ENCODE results near the gene C11orf58.

C11orf58 gene

DNA sequence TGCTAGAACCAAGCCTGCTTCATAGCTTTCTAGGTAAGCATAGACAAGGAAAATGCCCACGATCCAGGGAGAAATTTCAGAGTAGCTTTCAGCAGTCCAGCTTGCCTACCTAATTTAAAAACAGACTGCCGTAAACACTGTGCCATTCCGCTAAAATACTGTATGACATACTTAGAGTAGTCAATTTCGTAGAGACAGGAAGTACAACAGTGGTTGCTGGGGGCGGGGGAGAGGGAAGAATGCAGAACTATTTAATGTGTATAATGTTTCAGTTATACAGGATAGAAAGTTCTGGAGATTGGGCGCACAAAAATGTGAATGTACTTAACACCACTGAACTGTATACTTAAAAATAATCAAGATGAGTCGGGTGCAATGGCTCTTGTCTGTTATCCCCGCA is 56.7 kb downstream of the C11orf58 start:
- H3K27ac ChIP-seq: peak overlapping the region in 12 of 21 experiments; percentile 25 to 79 (median 62)
- no peak overlapping the region for H3K4me3 ChIP-seq

DNA sequence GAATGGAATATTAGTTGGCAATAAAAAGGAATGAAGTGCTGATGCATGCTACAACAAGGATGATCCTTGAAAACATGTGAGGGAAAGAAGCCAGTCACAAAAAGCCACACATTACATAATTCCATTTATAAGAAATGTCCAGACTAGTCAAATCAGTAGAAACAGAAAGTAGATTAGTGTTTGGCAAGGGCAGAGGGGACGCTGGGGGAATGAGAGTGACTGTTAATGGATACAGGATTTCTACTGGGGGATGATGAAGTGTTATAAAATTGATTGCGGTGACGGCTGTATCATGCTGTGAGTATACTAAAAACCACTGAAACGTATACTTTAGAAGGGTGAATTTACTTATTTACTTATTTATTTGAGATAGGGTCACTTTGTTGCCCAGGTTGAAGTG is 57.9 kb downstream of the C11orf58 start:
- Histone ChIP-seq H3K4me3 (no peak overlapping the region), H3K27ac (peak overlapping the region in 1 of 21 experiments; percentile 29)

DNA sequence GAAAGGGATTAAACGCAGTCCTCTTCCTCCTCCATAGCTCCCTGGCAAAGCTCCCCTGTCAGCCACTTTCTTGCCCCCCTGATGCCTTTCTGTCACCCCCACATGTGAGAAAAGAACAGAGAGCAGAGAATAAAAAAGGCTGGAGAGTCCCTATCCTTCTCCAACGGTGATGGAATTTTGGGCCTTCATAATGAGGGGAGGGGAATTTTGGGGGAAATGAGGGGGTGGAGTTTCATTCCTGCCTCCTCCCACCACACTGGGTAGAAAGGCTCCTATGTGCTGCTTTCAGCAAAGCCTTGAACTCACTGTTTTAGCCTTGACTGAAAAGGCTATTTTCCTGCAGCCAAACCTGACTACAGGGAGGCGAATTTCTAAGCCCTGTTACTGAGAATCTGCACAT is 59.3 kb downstream of the C11orf58 start:
- Histone ChIP-seq H3K4me3 (no peak overlapping the region), H3K27ac (no peak overlapping the region)

DNA sequence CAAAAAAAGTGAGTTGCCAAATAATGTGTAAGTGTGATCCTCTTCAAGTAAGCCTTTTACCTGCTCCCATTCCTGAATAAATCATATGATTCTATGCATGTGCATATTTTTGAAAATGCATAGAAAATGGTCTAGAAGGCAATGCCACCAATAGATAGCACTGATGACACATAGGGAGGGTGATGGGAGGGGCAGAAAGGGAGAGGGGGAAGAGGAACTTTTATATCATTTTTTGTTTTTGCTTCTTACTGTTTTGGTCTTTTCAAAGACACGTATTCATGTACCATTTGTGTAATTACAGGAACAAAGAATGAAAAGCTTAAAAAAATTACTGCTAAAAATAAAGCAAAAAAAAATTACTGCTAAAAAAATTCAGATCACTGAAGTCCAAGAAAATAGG is 60.8 kb downstream of the C11orf58 start:
- Histone ChIP-seq H3K27ac (no peak overlapping the region), H3K4me3 (no peak overlapping the region)

DNA sequence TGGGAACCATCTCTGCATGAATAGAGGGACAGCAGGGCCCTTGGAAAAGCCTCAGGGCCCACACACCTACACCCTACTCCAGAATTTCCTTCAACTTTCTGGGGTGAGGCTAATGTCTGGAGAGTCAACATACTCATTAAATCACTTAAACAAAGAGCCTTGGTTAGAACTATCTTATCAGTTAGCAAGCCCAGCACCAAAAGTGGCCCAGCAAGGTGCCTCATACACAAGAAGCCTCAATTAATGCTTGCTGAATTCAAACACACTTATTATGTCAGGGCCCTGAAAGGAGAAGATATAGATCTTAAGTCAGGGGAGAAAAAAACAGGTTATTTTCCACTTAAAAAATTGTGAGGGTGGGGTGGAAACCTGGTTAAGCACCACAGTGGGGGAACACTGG is 61.4 kb downstream of the C11orf58 start:
- H3K27ac ChIP-seq: no peak overlapping the region

DNA sequence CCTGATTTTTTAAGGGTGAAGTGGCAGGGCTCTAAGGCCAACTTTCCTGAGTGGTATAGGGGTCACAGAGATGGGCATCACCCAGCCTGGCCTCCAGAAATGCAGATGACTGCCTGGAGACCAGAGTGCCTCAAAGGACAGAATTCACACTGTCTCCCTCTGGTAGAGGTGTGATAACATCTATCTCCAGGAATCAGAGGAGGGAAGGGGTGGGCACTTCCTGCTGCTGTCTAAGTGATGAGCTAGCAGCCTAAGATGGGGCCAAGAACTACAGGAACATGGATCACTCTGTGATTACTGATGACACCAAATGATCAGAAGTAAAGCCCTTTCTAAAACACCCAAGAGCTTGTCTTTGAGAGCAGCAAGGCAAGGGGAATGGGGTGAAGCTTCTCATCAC is 61.9 kb downstream of the C11orf58 start:
- H3K27ac ChIP-seq: no peak overlapping the region
- no peak overlapping the region for H3K4me3 ChIP-seq

More for the DNA sequence above, 61.4 kb downstream of the C11orf58 start:
- H3K4me3 ChIP-seq: no peak overlapping the region

DNA sequence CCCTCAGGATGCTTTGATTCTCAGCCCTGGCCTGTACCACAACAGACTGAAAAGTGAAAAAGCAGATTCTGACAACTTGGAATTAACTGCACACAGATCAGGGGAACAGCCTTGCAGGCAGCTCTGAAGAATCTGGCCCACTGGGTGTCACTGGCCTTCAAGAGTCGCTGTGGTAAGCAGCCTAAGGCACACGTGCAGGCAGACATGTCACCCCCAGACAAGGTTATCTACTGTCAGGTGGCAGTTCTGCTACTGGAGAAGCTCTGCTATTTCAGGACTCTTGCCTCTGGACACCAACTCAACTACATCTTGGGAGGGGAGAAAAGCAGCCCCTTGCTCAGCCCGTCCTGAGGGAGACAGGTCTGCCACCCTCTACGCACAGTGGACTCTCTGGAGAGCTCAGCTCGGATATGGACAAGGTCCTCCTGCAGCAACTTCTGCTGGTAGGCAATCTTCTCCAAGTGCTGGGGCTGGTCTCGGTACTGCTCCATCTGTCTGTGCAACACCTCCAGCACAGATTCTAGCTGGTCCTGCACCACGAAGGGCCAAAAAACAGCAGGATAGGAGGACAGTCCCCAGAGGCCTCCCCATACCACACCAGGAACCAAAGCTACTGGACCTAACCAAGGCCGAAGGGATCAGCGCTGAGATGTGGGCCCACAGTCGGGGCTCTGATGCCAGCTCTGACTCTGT is 63.0 kb downstream of the C11orf58 start:
- no peak overlapping the region for H3K27ac ChIP-seq
- no peak overlapping the region for H3K4me3 ChIP-seq

DNA sequence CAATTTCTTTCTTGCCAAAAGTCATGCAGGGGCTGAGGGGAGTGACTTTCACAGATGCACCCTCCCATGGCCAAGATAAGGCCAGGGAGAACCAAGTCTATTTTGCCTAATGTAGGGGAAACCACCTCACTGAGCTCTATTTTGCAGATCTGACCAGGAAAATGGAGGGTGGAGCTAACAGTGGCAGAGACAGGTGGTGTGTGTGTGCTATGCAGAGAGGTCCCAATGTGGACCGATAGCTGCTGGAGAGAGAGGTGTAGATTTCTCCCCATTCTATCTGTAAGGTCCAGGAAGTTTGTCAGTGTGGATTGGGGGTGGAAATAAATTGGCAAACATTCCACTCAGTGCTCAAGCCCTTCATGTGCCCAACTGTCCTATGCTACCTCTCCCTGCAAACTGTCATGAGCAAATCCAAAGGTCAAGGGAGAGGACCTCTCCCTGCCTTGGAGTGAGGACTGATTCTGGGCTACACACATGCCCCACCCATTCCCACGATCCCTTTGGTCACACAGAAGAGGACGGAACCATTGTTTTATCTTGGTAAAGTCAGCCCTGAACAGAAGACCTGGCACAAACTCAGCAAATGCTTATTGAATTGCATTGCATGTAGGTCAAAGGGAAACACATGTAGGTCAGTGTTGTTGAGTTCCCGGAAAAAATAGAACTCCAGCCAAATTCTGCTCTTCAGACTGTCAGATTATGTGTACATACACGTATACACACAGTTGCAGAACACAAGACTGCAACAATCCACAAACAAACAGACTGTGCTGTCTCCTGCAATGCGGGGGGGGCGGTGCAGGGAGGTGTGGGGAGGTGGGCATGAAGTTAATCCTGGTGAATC is 65.9 kb downstream of the C11orf58 start:
- peak overlapping the region in 2 of 21 experiments; percentile 1 to 10 for H3K27ac ChIP-seq
- H3K4me3 ChIP-seq: no peak overlapping the region

DNA sequence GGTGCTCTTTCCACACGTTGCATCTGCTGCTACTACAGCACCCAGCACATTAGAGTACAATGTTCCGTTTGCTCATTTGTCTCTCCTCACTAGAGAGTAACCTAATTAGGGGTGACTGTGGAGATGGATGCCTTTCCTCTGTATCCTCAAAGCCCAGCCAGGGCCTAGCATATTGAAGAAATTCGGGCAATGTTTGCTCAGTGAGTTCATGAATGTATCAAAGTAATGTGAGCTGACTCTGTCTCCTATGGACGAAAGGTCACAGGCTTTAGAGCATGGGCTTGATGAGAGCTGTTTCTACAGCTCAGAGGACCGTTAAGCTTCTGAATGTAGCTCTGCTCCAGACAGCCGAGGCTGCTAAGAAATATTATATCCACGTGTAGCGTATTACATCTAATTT is 67.5 kb downstream of the C11orf58 start:
- H3K27ac ChIP-seq: peak overlapping the region in 10 of 21 experiments; percentile 11 to 70 (median 53)
- H3K4me3 ChIP-seq: no peak overlapping the region

DNA sequence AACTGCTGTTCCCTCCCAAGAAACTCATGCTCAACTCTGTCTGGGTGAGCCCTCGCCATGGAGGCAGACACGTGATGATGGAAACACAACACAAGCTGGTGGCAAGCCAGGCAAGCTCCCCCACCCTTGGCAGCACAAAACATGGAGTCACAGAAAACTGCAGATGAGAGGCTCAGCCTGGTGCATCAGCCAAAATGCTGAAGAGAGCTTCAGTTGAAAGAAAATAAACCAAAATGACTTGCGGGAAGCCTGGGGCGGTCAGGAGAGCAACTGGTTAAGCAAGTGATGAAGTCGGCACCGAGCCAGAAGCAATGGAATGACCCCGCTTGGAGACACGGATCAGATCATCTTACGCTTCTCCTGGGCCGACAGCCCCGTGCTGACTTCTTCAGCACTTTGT is 68.3 kb downstream of the C11orf58 start:
- Histone ChIP-seq H3K27ac (peak overlapping the region in 18 of 21 experiments; percentile 12 to 70 (median 46)), H3K4me3 (no peak overlapping the region)

DNA sequence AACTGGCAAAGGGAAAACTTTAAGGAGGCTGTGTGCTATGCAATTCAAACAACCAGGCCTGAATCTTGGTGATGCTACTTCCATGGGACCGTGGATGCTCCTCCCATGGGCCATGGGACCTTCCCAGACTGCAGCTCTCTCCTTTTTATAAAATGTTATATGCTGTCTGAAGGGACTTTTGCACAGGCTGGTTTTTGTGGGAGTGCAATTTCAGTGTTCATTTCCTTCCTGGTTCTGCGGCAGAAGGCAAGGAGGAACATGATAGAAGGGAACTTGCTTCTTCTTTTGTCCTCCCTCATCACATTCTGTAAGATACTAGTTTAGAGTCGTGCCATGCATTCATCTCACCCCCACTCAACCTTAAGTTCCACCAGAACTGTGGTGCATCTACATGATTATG is 68.9 kb downstream of the C11orf58 start:
- H3K27ac ChIP-seq: peak overlapping the region in 14 of 21 experiments; percentile 12 to 70 (median 46)
- no peak overlapping the region for H3K4me3 ChIP-seq
